Naive thymus-derived CD4-positive, alpha-beta T cell (primary cell): ENCODE results near the gene DOCK2. TPM values are rescaled to one million over a fixed set of nuclear protein-coding genes. Genes with fewer than 3 reads are reported as not detected.

ENCODE experiments used
- ATAC-seq: fragments of 150-1000 bp; cut with Tn5 transposase; 2 replicates; pipeline ENCODE4 v1.10.0; 2021; ENCODE audit warnings: mild to moderate bottlenecking, moderate library complexity
- CTCF ChIA-PET: fragments of 350-600 bp; sonication (Branson Sonifier 250); formaldehyde crosslinking; loops from one replicate; lab custom pipeline; 2021; ENCODE audit warnings: antibody characterized with exemption; lab: Charles Lee
- POLR2A ChIA-PET: fragments of 350-600 bp; sonication (Branson Sonifier 250); formaldehyde crosslinking; loops from one replicate; lab custom pipeline; 2021; ENCODE audit warnings: antibody characterized with exemption, inconsistent platforms; lab: Charles Lee
- DNase-seq, 9 donors: peaks; one replicate each; pipeline versions ENCODE4 v3.0.0 to v3.0.0-alpha.2; 2020 to 2022; ENCODE audit warnings: mixed read lengths in 1 of 9
- H3K27ac ChIP-seq: one replicate; pipeline ENCODE4 v1.7.0; 2013; ENCODE audit warnings: mild to moderate bottlenecking, low read depth, low read length, moderate library complexity
- H3K27me3 ChIP-seq, 2 donors: one replicate each; pipeline ENCODE4 v1.7.0; 2013; ENCODE audit warnings: low read length in 2 of 2, mild to moderate bottlenecking in 2 of 2, moderate library complexity in 2 of 2; ENCODE audit not compliant: control insufficient read depth in 2 of 2, insufficient read depth in 2 of 2
- H3K36me3 ChIP-seq, 3 experiments: 1 replicate in 2 of 3; 2 replicates in 1 of 3; pipeline ENCODE4 v1.7.0; 2013; ENCODE audit warnings: low read length in 3 of 3, mild to moderate bottlenecking in 3 of 3, moderate library complexity in 1 of 3; ENCODE audit not compliant: insufficient read depth in 3 of 3, control insufficient read depth in 2 of 3
- H3K4me1 ChIP-seq, 2 donors: one replicate each; pipeline ENCODE4 v1.7.0; 2013; ENCODE audit warnings: low read length in 2 of 2, mild to moderate bottlenecking in 2 of 2, moderate library complexity in 1 of 2; ENCODE audit not compliant: control insufficient read depth in 2 of 2, insufficient read depth in 2 of 2
- H3K4me3 ChIP-seq: 2 replicates; pipeline ENCODE4 v1.7.0; 2013; ENCODE audit warnings: mild to moderate bottlenecking, low read length
- H3K9me3 ChIP-seq, 3 experiments: 1 replicate in 2 of 3; 2 replicates in 1 of 3; pipeline ENCODE4 v1.7.0; 2013; ENCODE audit warnings: low read length in 3 of 3; ENCODE audit not compliant: control insufficient read depth in 2 of 3
- H3K27ac Mint-ChIP-seq, 9 donors: one replicate each; pipeline ENCODE4 v1.8.0; 2020 to 2022; ENCODE audit warnings: mixed read lengths in 9 of 9, mild to moderate bottlenecking in 8 of 9, moderate library complexity in 5 of 9, inconsistent platforms in 2 of 9
- H3K27me3 Mint-ChIP-seq, 5 donors: one replicate each; pipeline ENCODE4 v1.8.0; 2021 to 2022; ENCODE audit warnings: mixed read lengths in 5 of 5, mild to moderate bottlenecking in 1 of 5
- H3K36me3 Mint-ChIP-seq, 5 donors: one replicate each; pipeline ENCODE4 v1.8.0; 2020 to 2022; ENCODE audit warnings: mixed read lengths in 5 of 5, mild to moderate bottlenecking in 3 of 5, inconsistent platforms in 1 of 5
- H3K4me1 Mint-ChIP-seq, 7 donors: one replicate each; pipeline ENCODE4 v1.8.0; 2020 to 2022; ENCODE audit warnings: mixed read lengths in 7 of 7, mild to moderate bottlenecking in 3 of 7, inconsistent platforms in 1 of 7
- H3K4me3 Mint-ChIP-seq, 10 donors: one replicate each; pipeline ENCODE4 v1.8.0; 2020 to 2022; ENCODE audit warnings: mild to moderate bottlenecking in 10 of 10, mixed read lengths in 10 of 10, moderate library complexity in 6 of 10, inconsistent platforms in 2 of 10
- H3K9me3 Mint-ChIP-seq, 11 donors: one replicate each; pipeline ENCODE4 v1.8.0; 2020 to 2022; ENCODE audit warnings: mixed read lengths in 11 of 11, mild to moderate bottlenecking in 4 of 11, inconsistent platforms in 1 of 11, moderate library complexity in 1 of 11
- intact Hi-C, 2 donors: fragments of 100-400 bp; cut with micrococcal nuclease; formaldehyde crosslinking; loops; one replicate each; pipeline ENCODE4 v1.15.1; 2023
- polyA plus RNA-seq, 2 donors: library from polyadenylated mRNA; unstranded; fragments of 300-500 nt; fragmentation: Illumina TruSeq; gene quantifications; one replicate each; pipeline ENCODE4 v1.2.3, GENCODE V29; 2021
- total RNA-seq, 6 experiments: library from RNA in 5 of 6; stranded (reverse) in 5 of 6; gene quantifications; 1 replicate in 5 of 6; 2 replicates in 1 of 6; pipeline ENCODE4 v1.2.3 and lab custom pipeline; 2021 to 2026

The DOCK2 gene
- total and polyA plus RNA-seq, 7 experiments from 2014 or later = 63.7 to 345 (median 202) TPM

DNA sequence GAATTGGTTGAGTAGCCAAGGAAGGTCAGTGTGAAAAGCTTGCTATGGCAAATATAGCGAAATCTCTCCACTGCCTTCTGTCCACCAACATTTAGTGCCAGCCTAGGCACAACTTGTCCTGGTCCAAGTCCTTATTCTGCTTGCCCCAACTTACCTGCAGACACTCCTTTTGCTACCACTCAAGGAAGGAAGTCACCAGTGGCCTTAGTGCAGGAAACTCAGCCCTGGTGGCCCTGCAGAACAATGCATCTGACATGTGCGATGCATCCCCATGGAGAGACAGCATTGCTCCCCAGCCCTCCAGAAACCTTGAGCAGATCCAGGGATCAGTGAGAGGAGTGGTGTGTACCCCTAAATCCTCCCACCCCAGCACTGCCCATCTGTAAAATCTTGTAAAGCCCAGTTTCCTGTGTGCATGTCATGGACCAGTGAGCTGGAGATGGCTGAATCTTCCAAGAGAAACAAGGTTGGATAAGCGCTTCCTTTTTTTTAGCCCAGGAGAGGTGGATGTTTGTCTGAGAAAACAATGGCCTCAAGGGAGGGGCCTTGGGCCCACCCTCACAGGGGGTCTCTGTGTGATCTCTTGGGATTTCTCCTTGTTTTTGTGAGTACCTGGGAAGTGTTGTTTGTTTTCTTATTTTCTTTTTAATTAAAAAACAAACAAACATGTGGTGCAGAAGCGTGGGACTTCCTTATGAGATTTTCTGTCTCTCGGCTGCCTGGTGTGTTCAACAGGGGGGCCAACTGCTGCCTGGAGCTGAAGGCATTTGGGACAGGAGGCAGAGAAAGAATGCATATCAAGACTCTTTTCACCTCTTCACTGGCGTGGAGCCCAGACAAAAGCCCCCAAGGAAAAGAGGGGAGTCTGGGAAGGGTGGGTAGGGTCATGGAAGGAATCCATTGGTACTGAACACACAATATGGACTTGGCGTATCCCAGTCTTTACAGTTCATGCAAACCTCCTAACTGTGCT lies 472.3 kb downstream of the DOCK2 start:
- Mint-ChIP-seq H3K4me1 (peaks cover 0 to 6% (median 0%) of the 10 kb centered on the region in 7 donors), H3K4me3 (no peak overlapping the region), H3K9me3 (no peaks in the 10 kb centered on the region), H3K27ac (no peak overlapping the region), H3K36me3 (no peaks in the 10 kb centered on the region), H3K27me3 (peaks cover 0 to 13% (median 9%) of the 10 kb centered on the region in 5 donors)
- Histone ChIP-seq H3K4me3 (no peak overlapping the region), H3K36me3 (no peaks in the 10 kb centered on the region), H3K27ac (no peak overlapping the region), H3K9me3 (no peaks in the 10 kb centered on the region), H3K4me1 (no peaks in the 10 kb centered on the region), H3K27me3 (no peaks in the 10 kb centered on the region)
- DNase-seq (no peak), ATAC-seq (no peak)
- intact Hi-C loops = no loop called here
- ChIA-PET POLR2A (no interaction called here), CTCF (interaction anchor here (0.6 kb wide), 1 partner anchor 165 kb away, joined by 6 read pairs; no protein-coding TSS in a partner anchor)

DNA sequence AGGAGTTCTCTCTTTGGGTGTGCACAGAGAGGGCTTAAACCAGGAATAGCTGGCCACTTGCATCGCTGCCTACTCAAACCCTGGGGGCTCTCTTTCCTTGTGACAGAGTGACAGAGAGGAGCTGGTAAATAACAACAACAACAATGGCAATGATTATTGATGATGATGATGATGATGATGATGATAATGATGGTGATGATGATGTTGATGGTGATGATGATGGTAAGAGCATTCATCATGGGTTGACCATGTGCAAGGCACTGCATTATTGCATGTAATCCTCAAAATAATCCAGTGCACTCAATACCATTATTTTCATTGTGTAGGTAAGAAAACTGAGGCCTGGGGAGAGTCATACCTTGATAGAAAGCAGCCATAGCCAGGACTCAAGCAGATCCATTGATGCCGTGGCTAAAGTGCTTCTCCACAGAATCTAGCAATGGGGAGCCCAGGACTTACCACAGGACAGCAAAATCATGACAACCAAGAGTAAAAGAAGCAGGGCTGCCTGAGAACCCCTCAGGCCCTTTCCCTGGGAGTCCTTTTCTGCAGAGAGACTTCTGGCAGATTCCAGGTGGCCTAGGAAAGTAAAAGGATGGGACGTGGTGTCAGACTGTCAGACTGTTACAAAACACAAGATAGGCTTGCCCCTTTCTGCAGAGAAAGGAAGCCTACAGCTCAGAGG lies 473.5 kb downstream of the DOCK2 start:
- no peaks in the 10 kb centered on the region for H3K36me3 ChIP-seq
- ATAC-seq (no peak), DNase-seq (no peak)
- H3K27me3 ChIP-seq = no peaks in the 10 kb centered on the region
- POLR2A ChIA-PET = no interaction called here
- no peaks in the 10 kb centered on the region for H3K9me3 ChIP-seq
- Mint-ChIP-seq H3K36me3 (no peaks in the 10 kb centered on the region), H3K4me3 (no peak overlapping the region), H3K27ac (no peak overlapping the region), H3K27me3 (peaks cover 0 to 8% (median 5%) of the 10 kb centered on the region in 5 donors), H3K4me1 (peaks cover 0 to 2% (median 0%) of the 10 kb centered on the region in 7 donors), H3K9me3 (no peaks in the 10 kb centered on the region)
- intact Hi-C loops = no loop called here
- H3K4me1 ChIP-seq = no peaks in the 10 kb centered on the region
- no peak overlapping the region for H3K27ac ChIP-seq
- CTCF ChIA-PET = no interaction called here
- H3K4me3 ChIP-seq = no peak overlapping the region

DNA sequence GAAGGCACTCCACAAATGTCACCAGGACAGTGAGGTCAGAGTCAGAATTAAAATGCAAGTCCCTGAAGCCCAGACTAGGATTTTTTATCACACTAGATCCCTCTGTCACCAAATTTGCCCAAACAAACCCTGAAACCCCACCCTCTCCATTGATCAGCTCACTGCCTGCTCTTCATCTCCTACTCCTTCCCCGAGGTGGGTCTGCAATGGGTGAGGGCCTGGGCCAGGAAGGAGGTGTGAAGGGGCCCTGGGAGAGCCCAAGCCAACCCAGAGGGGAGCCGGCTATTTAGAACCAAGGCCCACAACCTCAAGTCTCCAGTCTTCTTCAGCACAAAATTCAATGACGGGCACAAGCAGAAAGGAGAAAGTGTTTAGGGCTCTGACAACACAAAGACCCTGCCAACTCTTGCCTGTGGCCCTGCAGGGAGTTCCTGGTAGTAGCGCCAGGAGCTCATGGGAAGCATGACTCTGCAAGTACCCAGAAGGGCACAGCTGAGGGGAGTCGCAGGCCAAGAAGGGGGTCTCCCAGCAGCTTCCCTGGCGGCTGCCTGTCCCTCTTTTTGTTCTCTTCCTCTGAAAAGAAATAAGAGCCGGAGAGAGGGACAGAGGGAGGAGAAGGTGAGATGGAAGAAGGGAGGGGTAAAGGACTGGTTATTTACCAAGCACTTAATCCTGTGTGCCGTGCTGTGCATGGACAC lies 474.2 kb downstream of the DOCK2 start:
- no peaks in the 10 kb centered on the region for H3K9me3 Mint-ChIP-seq
- no peaks in the 10 kb centered on the region for H3K36me3 ChIP-seq
- no peak overlapping the region for H3K4me3 Mint-ChIP-seq
- ATAC-seq (no peak), DNase-seq (no peak)
- no peaks in the 10 kb centered on the region for H3K27me3 ChIP-seq
- no peak overlapping the region for H3K27ac ChIP-seq
- POLR2A ChIA-PET = no interaction called here
- no peaks in the 10 kb centered on the region for H3K4me1 ChIP-seq
- peaks cover 0 to 2% (median 0%) of the 10 kb centered on the region in 7 donors for H3K4me1 Mint-ChIP-seq
- intact Hi-C loops = no loop called here
- no peaks in the 10 kb centered on the region for H3K9me3 ChIP-seq
- peaks cover 0 to 11% (median 4%) of the 10 kb centered on the region in 5 donors for H3K27me3 Mint-ChIP-seq
- no peaks in the 10 kb centered on the region for H3K36me3 Mint-ChIP-seq
- H3K27ac Mint-ChIP-seq = no peak overlapping the region
- CTCF ChIA-PET = no interaction called here
- H3K4me3 ChIP-seq = no peak overlapping the region

GRCh38 chr5:170112876-170113521 lies 475.9 kb downstream of the DOCK2 start:
- no peak overlapping the region for H3K27ac Mint-ChIP-seq
- Histone ChIP-seq H3K9me3 (no peaks in the 10 kb centered on the region), H3K27me3 (no peaks in the 10 kb centered on the region), H3K36me3 (no peaks in the 10 kb centered on the region), H3K27ac (no peak overlapping the region), H3K4me3 (no peak overlapping the region), H3K4me1 (no peaks in the 10 kb centered on the region)
- no peaks in the 10 kb centered on the region for H3K36me3 Mint-ChIP-seq
- peaks cover 0 to 4% (median 0%) of the 10 kb centered on the region in 5 donors for H3K27me3 Mint-ChIP-seq
- no peaks in the 10 kb centered on the region for H3K9me3 Mint-ChIP-seq
- POLR2A ChIA-PET = no interaction called here
- ATAC-seq (no peak), DNase-seq (no peak)
- H3K4me1 Mint-ChIP-seq = no peaks in the 10 kb centered on the region
- intact Hi-C loops = no loop called here
- no peak overlapping the region for H3K4me3 Mint-ChIP-seq
- CTCF ChIA-PET = no interaction called here

GRCh38 chr5:170113522-170113900 lies 476.4 kb downstream of the DOCK2 start:
- Mint-ChIP-seq H3K27me3 (peaks cover 0 to 4% (median 0%) of the 10 kb centered on the region in 5 donors), H3K4me1 (no peaks in the 10 kb centered on the region), H3K9me3 (no peaks in the 10 kb centered on the region), H3K4me3 (no peak overlapping the region), H3K36me3 (no peaks in the 10 kb centered on the region), H3K27ac (no peak overlapping the region)
- H3K36me3 ChIP-seq = no peaks in the 10 kb centered on the region
- ChIA-PET CTCF (no interaction called here), POLR2A (no interaction called here)
- H3K27ac ChIP-seq = no peak overlapping the region
- no peaks in the 10 kb centered on the region for H3K27me3 ChIP-seq
- no peaks in the 10 kb centered on the region for H3K4me1 ChIP-seq
- H3K9me3 ChIP-seq = no peaks in the 10 kb centered on the region
- no peak for DNase-seq
- intact Hi-C loops = no loop called here
- H3K4me3 ChIP-seq = no peak overlapping the region
- no peak for ATAC-seq

- no peaks in the 10 kb centered on the region for H3K9me3 Mint-ChIP-seq
- no peak overlapping the region for H3K27ac Mint-ChIP-seq
- Histone ChIP-seq H3K9me3 (no peaks in the 10 kb centered on the region), H3K27me3 (no peaks in the 10 kb centered on the region), H3K36me3 (no peaks in the 10 kb centered on the region), H3K4me3 (no peak overlapping the region), H3K27ac (no peak overlapping the region), H3K4me1 (no peaks in the 10 kb centered on the region)
- ChIA-PET CTCF (no interaction called here), POLR2A (no interaction called here)
- intact Hi-C loops = no loop called here
- no peak for ATAC-seq
- no peaks in the 10 kb centered on the region for H3K4me1 Mint-ChIP-seq
- no peaks in the 10 kb centered on the region for H3K36me3 Mint-ChIP-seq
- no peak overlapping the region for H3K4me3 Mint-ChIP-seq
- peaks cover 0 to 6% (median 0%) of the 10 kb centered on the region in 5 donors for H3K27me3 Mint-ChIP-seq
- DNase-seq = no peak
These were observed 477.2 kb downstream of the DOCK2 start for GRCh38 chr5:170114271-170114670.
